ENCODE data around the gene MYH9.
A peak's percentile ranks its signal among the peaks of the same experiment; 100 is the strongest.

Gene MYH9

GRCh38 chr22:36386900-36387708 lies 663 bp downstream of the MYH9 start (continued):
- TF ChIP-seq ZNF350 (tag by site-specific recombination; IDR thresholded peaks at IDR 0.05): no peak
- no peak for TF ChIP-seq ATF2 (tag by site-specific recombination; IDR thresholded peaks at IDR 0.05; ENCODE audit: low read depth)
- TF ChIP-seq ZNF555 (tag by site-specific recombination; conservative IDR thresholded peaks at IDR 0.05): no peak
- 0 out of 2 replicates have a peak, but pooled peaks have one; percentile 1 for TF ChIP-seq KLF7 (tag by site-specific recombination; IDR thresholded peaks at IDR 0.05; ENCODE audit: borderline replicate concordance)
- peak; percentile 66; the same call in 1 of the 2 replicates for TF ChIP-seq KLF17 (tag by site-specific recombination; IDR thresholded peaks at IDR 0.05)
- TF ChIP-seq SP7 (tag by site-specific recombination; IDR thresholded peaks at IDR 0.05): 0 out of 2 replicates have a peak, but pooled peaks have one; percentile 20
- peak; percentile 45; the same call in 1 of the 2 replicates for TF ChIP-seq ZBTB48 (tag by site-specific recombination; IDR thresholded peaks at IDR 0.05)
- peak; percentile 72 for TF ChIP-seq ZBTB26 (tag by site-specific recombination; optimal IDR thresholded peaks at IDR 0.05)
- TF ChIP-seq ZNF214 (tag by site-specific recombination; IDR thresholded peaks at IDR 0.05; ENCODE audit: borderline replicate concordance): no peak
- no peak for TF ChIP-seq ZNF654 (tag by site-specific recombination; IDR thresholded peaks at IDR 0.05; ENCODE audit: low read depth)
- peak; percentile 100 for TF ChIP-seq ZNF777 (tag by site-specific recombination; IDR thresholded peaks at IDR 0.05; ENCODE audit: borderline replicate concordance)
- TF ChIP-seq OVOL3 (tag by site-specific recombination; IDR thresholded peaks at IDR 0.05): no peak
- peak; percentile 73 for TF ChIP-seq ZNF335 (tag by site-specific recombination; conservative IDR thresholded peaks at IDR 0.05)
- TF ChIP-seq EGR2 (tag by site-specific recombination; IDR thresholded peaks at IDR 0.05; ENCODE audit: low read depth): peak; percentile 73; the same call in 1 of the 2 replicates
- TF ChIP-seq HOXC10 (CRISPR knock-in tag; IDR thresholded peaks at IDR 0.05): 0 out of 2 replicates have a peak, but pooled peaks have one; percentile 65
- TF ChIP-seq ZNF776 (tag by site-specific recombination; IDR thresholded peaks at IDR 0.05; ENCODE audit: borderline replicate concordance): no peak
- TF ChIP-seq PRDM10 (tag by site-specific recombination; IDR thresholded peaks at IDR 0.05): 0 out of 2 replicates have a peak, but pooled peaks have one; percentile 46
- TF ChIP-seq ZFP69B (tag by site-specific recombination; IDR thresholded peaks at IDR 0.05): 0 out of 2 replicates have a peak, but pooled peaks have one; percentile 6

Measured in HEK293 (cell line).